A549 (cell line): ENCODE results near the gene LRRC37A2.
"Not testable (repeated sequence)": the region's sequence is repeated elsewhere in the genome, so short reads cannot be mapped to it uniquely, and the experiment has no call there.

Experiments used
- CHD2 ChIP-seq: fragments of 150-350 bp; IDR thresholded peaks from 2 replicates; pipeline ENCODE4 v1.6.1; 2014; ENCODE audit warnings: low read length; ENCODE audit not compliant: partially characterized antibody
- MAFK ChIP-seq: fragments of 450-650 bp; IDR thresholded peaks from 2 replicates; pipeline ENCODE4 v1.6.1; 2014; ENCODE audit not compliant: partially characterized antibody
- MYC ChIP-seq: IDR thresholded peaks from 2 replicates; pipeline ENCODE4 v1.6.1; 2012; ENCODE audit warnings: mild to moderate bottlenecking, inconsistent platforms, low read length, improper control_type of control experiment, borderline replicate concordance
- NR3C1 ChIP-seq: fragments of >200 bp; sonication (Bioruptor Twin); formaldehyde crosslinking; IDR thresholded peaks from 3 replicates; pipeline ENCODE4 v1.6.1; 2017
- RAD21 ChIP-seq, 2 experiments: fragments of >200 bp in 1 of 2; sonication (Bioruptor Twin) in 1 of 2; formaldehyde crosslinking in 1 of 2; IDR thresholded peaks in 1 of 2; conservative IDR thresholded peaks in 1 of 2; 2 replicates in 1 of 2; 3 replicates in 1 of 2; pipeline ENCODE4 v1.6.1; 2012 to 2018; ENCODE audit warnings: inconsistent platforms in 1 of 2
- SMC3 ChIP-seq: fragments of >200 bp; sonication (Bioruptor Twin); formaldehyde crosslinking; IDR thresholded peaks from 3 replicates; pipeline ENCODE4 v1.6.1; 2018; ENCODE audit warnings: inconsistent platforms
- TF ChIP-seq, protein P1 (sequence below): fragments of >200 bp; sonication (Bioruptor Twin); formaldehyde crosslinking; IDR thresholded peaks from 3 replicates; pipeline ENCODE4 v1.5.1; 2016
- TF ChIP-seq, protein P2 (sequence below): IDR thresholded peaks from 2 replicates; pipeline ENCODE4 v1.6.1; 2012

DNA sequence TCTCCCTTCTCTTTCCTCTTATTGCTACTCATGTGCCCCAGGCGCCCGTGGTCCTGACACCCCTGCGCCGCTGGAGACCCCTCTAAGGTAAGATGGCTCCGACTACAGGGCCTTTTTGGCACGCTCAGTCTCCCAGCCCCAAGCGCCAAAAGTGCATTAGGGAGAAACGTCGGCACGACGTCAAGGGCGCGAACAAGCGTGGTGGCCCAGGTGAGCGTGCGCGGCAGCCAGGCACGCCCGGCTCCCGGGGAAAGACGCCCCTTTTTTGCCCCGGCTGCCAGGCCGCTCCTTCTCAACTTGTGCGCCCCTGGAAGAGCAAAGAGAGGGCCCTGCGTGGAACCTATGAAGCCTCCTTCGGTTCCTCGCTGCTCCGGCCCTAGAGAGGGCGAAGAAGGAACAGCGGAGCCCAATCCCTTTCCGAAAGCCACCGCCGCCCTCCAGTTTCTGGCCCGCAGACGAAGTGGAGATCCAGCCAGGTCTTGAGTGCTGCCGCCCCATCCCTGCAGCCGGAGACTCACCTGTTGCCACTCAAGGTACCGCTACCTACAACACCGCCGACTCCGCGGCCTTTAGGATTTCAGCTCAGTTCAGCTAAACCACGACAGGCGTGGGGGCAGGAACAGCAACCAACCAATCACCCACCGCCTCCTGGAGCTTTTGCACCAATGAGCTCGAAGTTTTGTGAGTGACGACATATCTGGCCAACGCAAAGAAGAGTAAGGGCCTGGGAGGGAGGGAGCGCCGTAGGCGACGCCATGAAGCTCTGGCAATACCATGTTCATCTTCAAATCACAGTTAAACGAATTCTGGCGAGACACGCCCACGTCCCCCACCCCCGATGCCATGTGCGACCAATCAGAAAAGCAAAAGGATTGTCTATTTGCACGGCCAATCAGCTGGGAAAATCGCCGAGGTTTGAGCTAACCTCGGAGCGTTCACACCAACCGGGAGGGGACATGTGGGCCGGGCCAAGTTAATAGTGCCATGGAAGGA lies 67.1 kb downstream of the LRRC37A2 start, which contains the start of gene ARL17A:
- not testable (repeated sequence) for TF ChIP-seq SMC3; MYC; RAD21 (conservative IDR thresholded peaks at IDR 0.05 in 1 of 2, IDR thresholded peaks at IDR 0.05 in 1 of 2); CHD2; NR3C1; MAFK
- TF ChIP-seq, protein P1, sequence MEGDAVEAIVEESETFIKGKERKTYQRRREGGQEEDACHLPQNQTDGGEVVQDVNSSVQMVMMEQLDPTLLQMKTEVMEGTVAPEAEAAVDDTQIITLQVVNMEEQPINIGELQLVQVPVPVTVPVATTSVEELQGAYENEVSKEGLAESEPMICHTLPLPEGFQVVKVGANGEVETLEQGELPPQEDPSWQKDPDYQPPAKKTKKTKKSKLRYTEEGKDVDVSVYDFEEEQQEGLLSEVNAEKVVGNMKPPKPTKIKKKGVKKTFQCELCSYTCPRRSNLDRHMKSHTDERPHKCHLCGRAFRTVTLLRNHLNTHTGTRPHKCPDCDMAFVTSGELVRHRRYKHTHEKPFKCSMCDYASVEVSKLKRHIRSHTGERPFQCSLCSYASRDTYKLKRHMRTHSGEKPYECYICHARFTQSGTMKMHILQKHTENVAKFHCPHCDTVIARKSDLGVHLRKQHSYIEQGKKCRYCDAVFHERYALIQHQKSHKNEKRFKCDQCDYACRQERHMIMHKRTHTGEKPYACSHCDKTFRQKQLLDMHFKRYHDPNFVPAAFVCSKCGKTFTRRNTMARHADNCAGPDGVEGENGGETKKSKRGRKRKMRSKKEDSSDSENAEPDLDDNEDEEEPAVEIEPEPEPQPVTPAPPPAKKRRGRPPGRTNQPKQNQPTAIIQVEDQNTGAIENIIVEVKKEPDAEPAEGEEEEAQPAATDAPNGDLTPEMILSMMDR = not testable (repeated sequence)
- TF ChIP-seq, protein P2, sequence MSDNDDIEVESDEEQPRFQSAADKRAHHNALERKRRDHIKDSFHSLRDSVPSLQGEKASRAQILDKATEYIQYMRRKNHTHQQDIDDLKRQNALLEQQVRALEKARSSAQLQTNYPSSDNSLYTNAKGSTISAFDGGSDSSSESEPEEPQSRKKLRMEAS = not testable (repeated sequence)
